ENCODE measurements around the gene TMEM150B. TPM values are rescaled to one million over a fixed set of nuclear protein-coding genes. Genes with fewer than 3 reads are reported as not detected.

Gene TMEM150B
- total and polyA plus RNA-seq, 9 of the 15 experiments (the other 6 are each of a cell fraction or from before 2014, with no cell fraction given) = 0.47 to 1.3 (median 0.74) TPM; not detected in 2

GRCh38 chr19:55270172-55270942, 54.8 kb downstream of the TMEM150B start (continued):
- no peak for TF ChIP-seq RREB1 (CRISPR knock-in tag; IDR thresholded peaks at IDR 0.05)
- TF ChIP-seq ZNF512 (tag; IDR thresholded peaks at IDR 0.05) = no peak
- TF ChIP-seq SMARCA4 (IDR thresholded peaks at IDR 0.05) = peak; percentile 60; the same call in 1 of the 2 replicates
- no peak for TF ChIP-seq ARNT (IDR thresholded peaks at IDR 0.05)
- TF ChIP-seq FOXO4 (CRISPR knock-in tag; IDR thresholded peaks at IDR 0.05) = no peak
- TF ChIP-seq ELF2 (CRISPR knock-in tag; IDR thresholded peaks at IDR 0.05) = no peak
- TF ChIP-seq PPARD (CRISPR knock-in tag; IDR thresholded peaks at IDR 0.05) = no peak
- TF ChIP-seq MLX (CRISPR knock-in tag; conservative IDR thresholded peaks at IDR 0.05) = no peak
- peak; percentile 90 for TF ChIP-seq LARP7 (IDR thresholded peaks at IDR 0.05)
- TF ChIP-seq WHSC1 (IDR thresholded peaks at IDR 0.05; ENCODE audit: low read length) = no peak
- TF ChIP-seq PHF8 (IDR thresholded peaks at IDR 0.05; ENCODE audit: borderline replicate concordance, low read length) = no peak
- TF ChIP-seq AFF1 (IDR thresholded peaks at IDR 0.05; ENCODE audit: low read depth in 1 of 2, partially characterized antibody in 2 of 2) = no peak
- TF ChIP-seq XRCC5 (IDR thresholded peaks at IDR 0.05; ENCODE audit: low read depth, low read length) = no peak
- no peak for TF ChIP-seq ZNF696 (CRISPR knock-in tag; conservative IDR thresholded peaks at IDR 0.05)

All from K562 (cell line).